Hepatocyte (in vitro differentiated cells): ENCODE data around the gene DHRS7. TPM values are rescaled to one million over a fixed set of nuclear protein-coding genes. Genes with fewer than 3 reads are reported as not detected.

Experiments used
- DNase-seq: peaks from one replicate; pipeline ENCODE4 v3.0.0-alpha.2; 2016; ENCODE audit warnings: low spot score
- H2AFZ ChIP-seq: fragments of 200-600 bp; sonication (generic); 2 replicates; pipeline ENCODE4 v1.6.0; 2016; ENCODE audit warnings: antibody characterized with exemption, mild to moderate bottlenecking
- H3K27ac ChIP-seq: fragments of 200-600 bp; sonication (generic); 2 replicates; pipeline ENCODE4 v1.5.1; 2016; ENCODE audit warnings: mild to moderate bottlenecking
- H3K27me3 ChIP-seq: fragments of 200-600 bp; sonication (generic); 2 replicates; pipeline ENCODE4 v1.6.1; 2016
- H3K36me3 ChIP-seq: fragments of 200-600 bp; sonication (generic); replicated peaks from 2 replicates; pipeline ENCODE4 v1.5.1; 2016; ENCODE audit warnings: low read depth; ENCODE audit not compliant: insufficient read depth
- H3K4me1 ChIP-seq: fragments of 200-600 bp; sonication (generic); 2 replicates; pipeline ENCODE4 v1.5.1; 2016; ENCODE audit warnings: mild to moderate bottlenecking, moderate library complexity; ENCODE audit not compliant: insufficient read depth
- H3K4me2 ChIP-seq: fragments of 200-600 bp; sonication (generic); 2 replicates; pipeline ENCODE4 v1.6.0; 2016
- H3K4me3 ChIP-seq: fragments of 200-600 bp; sonication (generic); 2 replicates; pipeline ENCODE4 v1.5.1; 2016; ENCODE audit warnings: mild to moderate bottlenecking
- H3K79me2 ChIP-seq: fragments of 200-600 bp; sonication (generic); 2 replicates; pipeline ENCODE4 v1.6.0; 2017; ENCODE audit warnings: mild to moderate bottlenecking
- H3K9me2 ChIP-seq: fragments of 200-600 bp; sonication (generic); replicated peaks from 2 replicates; pipeline ENCODE4 v1.6.0; 2017; ENCODE audit warnings: mild to moderate bottlenecking; ENCODE audit not compliant: insufficient read depth
- H3K9me3 ChIP-seq: fragments of 200-600 bp; sonication (generic); 2 replicates; pipeline ENCODE4 v1.5.1; 2016; ENCODE audit warnings: low read depth, mild to moderate bottlenecking
- H4K20me1 ChIP-seq: fragments of 200-600 bp; sonication (generic); 2 replicates; pipeline ENCODE4 v1.6.0; 2016; ENCODE audit warnings: mild to moderate bottlenecking; ENCODE audit not compliant: insufficient read depth, poor library complexity, severe bottlenecking
- CTCF ChIP-seq: fragments of 200-600 bp; sonication (generic); IDR thresholded peaks from 2 replicates; pipeline ENCODE4 v1.5.1; 2016; ENCODE audit warnings: antibody characterized with exemption, mild to moderate bottlenecking; ENCODE audit not compliant: poor library complexity
- EZH2 ChIP-seq: fragments of 200-600 bp; sonication (generic); IDR thresholded peaks from 2 replicates; pipeline ENCODE4 v1.6.1; 2016; ENCODE audit warnings: antibody characterized with exemption, mild to moderate bottlenecking, borderline replicate concordance
- EZH2phosphoT487 ChIP-seq: fragments of 200-600 bp; sonication (generic); IDR thresholded peaks from one replicate; pipeline ENCODE4 v1.6.1; 2018; ENCODE audit warnings: antibody characterized with exemption, mild to moderate bottlenecking, low read depth, moderate library complexity; ENCODE audit not compliant: unreplicated experiment, severe bottlenecking
- WGBS: methylation state at CpG from one replicate; pipeline ENCODE4 v1.1.6; 2016; ENCODE audit warnings: low lambda C conversion rate; ENCODE audit errors: missing lambda C conversion rate; 5-methylcytosine and 5-hydroxymethylcytosine counted together
- polyA plus RNA-seq: library from polyadenylated mRNA; unstranded; fragments of >200 nt; fragmentation: Nextera tagmentation; extraction: Ambion mirVana; gene quantifications from 2 replicates; pipeline ENCODE4 v1.2.1, GENCODE V29; 2016
- total RNA-seq: library from RNA; depleted of rRNA; stranded (reverse); fragments of >200 nt; gene quantifications from 2 replicates; pipeline ENCODE4 v1.2.3, GENCODE V29; 2014

Gene DHRS7
- total and polyA plus RNA-seq, 2 experiments from 2014 or later, result 389 TPM

- Histone ChIP-seq H3K27ac (no peak overlapping the region), H3K27me3 (no peaks in the 10 kb centered on the region), H3K79me2 (no peaks in the 10 kb centered on the region), H3K4me3 (no peak overlapping the region), H3K4me2 (no peak overlapping the region), H2AFZ (no peak overlapping the region), H4K20me1 (no peaks in the 10 kb centered on the region), H3K36me3 (peaks cover 1% of the 10 kb centered on the region), H3K9me3 (no peaks in the 10 kb centered on the region), H3K9me2 (no peaks in the 10 kb centered on the region), H3K4me1 (no peaks in the 10 kb centered on the region)
- DNase-seq, result no peak
- WGBS, result 97% methylated on average over 3 of the region's 3 CpGs
- no peak for TF ChIP-seq EZH2phosphoT487
- no peak for TF ChIP-seq EZH2
Observed at GRCh38 chr14:60134702-60135101, 30.5 kb downstream of the DHRS7 start.

- no peaks in the 10 kb centered on the region for H3K27me3 ChIP-seq
- no peak overlapping the region for H2AFZ ChIP-seq
- no peak overlapping the region for H3K4me2 ChIP-seq
- H4K20me1 ChIP-seq, result no peaks in the 10 kb centered on the region
- H3K9me2 ChIP-seq, result no peaks in the 10 kb centered on the region
- H3K4me1 ChIP-seq, result no peaks in the 10 kb centered on the region
- H3K9me3 ChIP-seq, result no peaks in the 10 kb centered on the region
- 97% methylated on average over 2 of the region's 2 CpGs for WGBS
- no peak overlapping the region for H3K27ac ChIP-seq
- no peak for TF ChIP-seq CTCF
- no peak for TF ChIP-seq EZH2phosphoT487
- no peak for TF ChIP-seq EZH2
- no peak overlapping the region for H3K4me3 ChIP-seq
- no peaks in the 10 kb centered on the region for H3K79me2 ChIP-seq
- peaks cover 3% of the 10 kb centered on the region for H3K36me3 ChIP-seq
- DNase-seq, result no peak
Observed at GRCh38 chr14:60133487-60133886, 31.7 kb downstream of the DHRS7 start.

- Histone ChIP-seq H3K27ac (no peak overlapping the region), H3K4me3 (no peak overlapping the region), H2AFZ (no peak overlapping the region), H3K27me3 (no peaks in the 10 kb centered on the region), H3K9me3 (no peaks in the 10 kb centered on the region), H3K36me3 (peaks cover 3% of the 10 kb centered on the region), H3K4me2 (no peak overlapping the region), H3K79me2 (no peaks in the 10 kb centered on the region), H3K9me2 (no peaks in the 10 kb centered on the region), H4K20me1 (no peaks in the 10 kb centered on the region), H3K4me1 (no peaks in the 10 kb centered on the region)
- TF ChIP-seq EZH2 (no peak), CTCF (no peak), EZH2phosphoT487 (no peak)
- no peak for DNase-seq
Observed at GRCh38 chr14:60125918-60126317, 39.3 kb downstream of the DHRS7 start.

- no peaks in the 10 kb centered on the region for H3K9me3 ChIP-seq
- H3K27me3 ChIP-seq, result no peaks in the 10 kb centered on the region
- H4K20me1 ChIP-seq, result no peaks in the 10 kb centered on the region
- H3K4me2 ChIP-seq, result no peak overlapping the region
- no peaks in the 10 kb centered on the region for H3K9me2 ChIP-seq
- DNase-seq, result no peak
- peaks cover 28% of the 10 kb centered on the region for H3K79me2 ChIP-seq
- WGBS, result 69% methylated on average over 4 of the region's 4 CpGs
- no peak overlapping the region for H3K4me3 ChIP-seq
- H2AFZ ChIP-seq, result no peak overlapping the region
- no peaks in the 10 kb centered on the region for H3K4me1 ChIP-seq
- H3K36me3 ChIP-seq, result no peaks in the 10 kb centered on the region
- H3K27ac ChIP-seq, result no peak overlapping the region
- TF ChIP-seq EZH2phosphoT487, result no peak
- TF ChIP-seq CTCF, result no peak
- TF ChIP-seq EZH2, result no peak
Observed at GRCh38 chr14:60116181-60116580, 49.0 kb downstream of the DHRS7 start.
